HUES6 (cell line): ENCODE data around the gene SLC4A9.
"Not testable (repeated sequence)": the region's sequence is repeated elsewhere in the genome, so short reads cannot be mapped to it uniquely, and the experiment has no call there.

ENCODE experiments used
- H3K27ac ChIP-seq: 2 replicates; pipeline ENCODE4 v1.7.0; 2013; ENCODE audit warnings: low read depth, mild to moderate bottlenecking, low read length, inconsistent platforms
- H3K27me3 ChIP-seq: 2 replicates; pipeline ENCODE4 v1.6.1; 2013; ENCODE audit warnings: low read length; ENCODE audit not compliant: control insufficient read depth, insufficient read depth
- H3K36me3 ChIP-seq: 2 replicates; pipeline ENCODE4 v1.6.1; 2013; ENCODE audit warnings: low read length; ENCODE audit not compliant: control insufficient read depth, insufficient read depth
- H3K4me1 ChIP-seq: 2 replicates; pipeline ENCODE4 v1.6.1; 2013; ENCODE audit warnings: low read length; ENCODE audit not compliant: control insufficient read depth, insufficient read depth
- H3K4me3 ChIP-seq: 2 replicates; pipeline ENCODE4 v1.5.1; 2013; ENCODE audit warnings: low read depth, low read length
- H3K9ac ChIP-seq: one replicate; pipeline ENCODE4 v1.6.1; 2013; ENCODE audit warnings: mild to moderate bottlenecking, low read length
- H3K9me3 ChIP-seq: 2 replicates; pipeline ENCODE4 v1.6.1; 2013; ENCODE audit warnings: low read depth, low read length; ENCODE audit not compliant: control insufficient read depth, insufficient read depth

SLC4A9 gene

DNA sequence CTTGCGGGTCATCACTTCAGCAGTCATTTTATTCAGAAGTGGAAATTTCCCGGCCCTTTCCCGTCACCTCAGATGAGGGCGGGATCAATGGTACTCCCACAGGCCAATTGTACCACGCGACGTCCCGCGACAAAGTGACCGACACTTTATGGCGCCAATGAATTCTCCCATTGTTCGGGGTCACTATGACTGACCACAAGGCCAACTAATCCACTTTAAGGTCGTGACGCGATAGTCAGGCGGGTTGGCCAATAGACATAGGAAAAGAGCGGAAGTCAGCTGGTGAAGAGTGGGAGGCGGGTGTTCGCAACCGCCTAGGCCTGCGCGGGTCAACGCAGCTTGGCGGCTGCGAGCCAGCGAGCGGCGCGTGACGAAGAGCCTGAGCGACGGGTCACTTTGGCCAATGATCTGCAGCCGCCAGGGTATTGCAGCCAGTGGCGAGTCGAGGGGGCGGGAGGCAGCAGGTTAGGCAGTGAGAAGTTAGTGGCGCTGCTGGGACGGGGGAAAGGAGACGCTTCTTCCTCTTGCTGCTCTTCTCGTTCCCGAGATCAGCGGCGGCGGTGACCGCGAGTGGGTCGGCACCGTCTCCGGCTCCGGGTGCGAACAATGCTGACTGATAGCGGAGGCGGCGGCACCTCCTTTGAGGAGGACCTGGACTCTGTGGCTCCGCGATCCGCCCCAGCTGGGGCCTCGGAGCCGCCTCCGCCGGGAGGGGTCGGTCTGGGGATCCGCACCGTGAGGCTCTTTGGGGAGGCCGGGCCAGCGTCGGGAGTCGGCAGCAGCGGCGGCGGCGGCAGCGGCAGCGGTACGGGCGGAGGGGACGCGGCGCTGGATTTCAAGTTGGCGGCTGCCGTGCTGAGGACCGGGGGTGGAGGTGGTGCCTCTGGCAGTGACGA is 41.6 kb downstream of the SLC4A9 start, which contains the start of gene ANKHD1:
Gene ANKHD1 (plus strand): TSS at position 472 of the 896 bp plus-strand sequence. CDS start 135 bp downstream, at position 607.
- Histone ChIP-seq H3K4me3 (peak within 1 kb of the TSS; percentile 76), H3K27ac (peak within 1 kb of the TSS; percentile 70), H3K36me3 (no peaks in the 10 kb centered on the region), H3K9ac (peak within 1 kb of the TSS; percentile 90), H3K9me3 (no peaks in the 10 kb centered on the region), H3K27me3 (no peaks in the 10 kb centered on the region), H3K4me1 (peaks cover 11% of the 10 kb centered on the region)

GRCh38 chr5:140402258-140403074 is 42.5 kb downstream of the SLC4A9 start:
- Histone ChIP-seq H3K27ac (peak overlapping the region; percentile 70), H3K9me3 (no peaks in the 10 kb centered on the region), H3K9ac (peak overlapping the region; percentile 90), H3K27me3 (no peaks in the 10 kb centered on the region), H3K4me3 (peak overlapping the region; percentile 73), H3K36me3 (no peaks in the 10 kb centered on the region), H3K4me1 (peaks cover 11% of the 10 kb centered on the region)

DNA sequence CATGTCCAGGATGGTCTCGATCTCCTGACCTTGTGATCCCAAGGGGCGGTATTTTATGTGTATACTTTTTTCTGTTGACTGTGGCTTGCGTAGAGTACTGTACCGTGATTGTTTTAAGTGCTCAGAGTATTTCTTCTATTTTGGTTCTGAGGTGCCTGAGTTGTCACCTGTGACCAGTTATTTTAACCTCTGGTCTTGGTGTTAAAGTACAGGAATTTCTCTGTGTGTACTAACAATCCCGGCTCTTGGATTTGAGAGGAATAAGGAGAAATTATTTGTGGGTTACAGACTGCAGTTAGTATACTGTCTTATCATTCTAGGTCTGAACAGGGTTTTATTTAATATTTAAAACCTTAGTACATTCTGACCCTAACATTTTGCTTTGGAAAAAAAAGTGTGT is 43.6 kb downstream of the SLC4A9 start:
- H3K4me3 ChIP-seq = peak overlapping the region; percentile 73
- H3K36me3 ChIP-seq = no peaks in the 10 kb centered on the region
- no peaks in the 10 kb centered on the region for H3K9me3 ChIP-seq
- no peak overlapping the region for H3K27ac ChIP-seq
- no peaks in the 10 kb centered on the region for H3K27me3 ChIP-seq
- H3K4me1 ChIP-seq = peaks cover 11% of the 10 kb centered on the region
- H3K9ac ChIP-seq = no peak overlapping the region

- H3K27ac ChIP-seq = 0 out of 2 replicates have a peak overlapping the region, but pooled peaks have one; percentile 9
- H3K9me3 ChIP-seq = no peaks in the 10 kb centered on the region
- H3K9ac ChIP-seq = no peak overlapping the region
- no peaks in the 10 kb centered on the region for H3K27me3 ChIP-seq
- no peak overlapping the region for H3K4me3 ChIP-seq
- H3K4me1 ChIP-seq = peaks cover 9% of the 10 kb centered on the region
- H3K36me3 ChIP-seq = no peaks in the 10 kb centered on the region
These were observed 48.8 kb downstream of the SLC4A9 start for GRCh38 chr5:140408750-140409241.

DNA sequence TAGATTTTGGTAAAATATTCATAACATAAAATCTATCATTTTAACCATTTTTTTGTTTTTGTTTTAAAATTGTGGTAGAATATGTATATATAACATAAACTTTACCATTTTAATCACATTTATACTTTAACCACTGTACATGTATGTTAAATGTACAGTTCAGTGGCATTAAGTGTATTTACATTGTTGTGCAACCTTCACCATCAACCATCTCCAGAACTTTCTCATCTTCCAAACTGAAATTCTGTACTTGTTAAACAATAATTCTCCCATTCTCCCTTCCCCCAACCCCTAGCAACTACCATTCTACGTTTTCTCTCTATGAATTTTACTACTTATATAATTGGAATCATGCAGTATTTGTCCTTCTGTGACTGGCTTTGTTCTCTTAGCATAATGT is 53.2 kb downstream of the SLC4A9 start:
- H3K4me1 ChIP-seq = peaks cover 3% of the 10 kb centered on the region; the same call in 1 of the 2 replicates
- no peaks in the 10 kb centered on the region for H3K9me3 ChIP-seq
- no peak overlapping the region for H3K4me3 ChIP-seq
- no peaks in the 10 kb centered on the region for H3K36me3 ChIP-seq
- H3K27ac ChIP-seq = no peak overlapping the region
- no peak overlapping the region for H3K9ac ChIP-seq
- no peaks in the 10 kb centered on the region for H3K27me3 ChIP-seq

- Histone ChIP-seq H3K27ac (no peak overlapping the region), H3K9ac (no peak overlapping the region), H3K36me3 (0 out of 2 replicates have a peak, but pooled peaks cover 3% of the 10 kb centered on the region), H3K4me3 (no peak overlapping the region), H3K27me3 (no peaks in the 10 kb centered on the region), H3K9me3 (no peaks in the 10 kb centered on the region), H3K4me1 (no peaks in the 10 kb centered on the region)
These were observed 57.2 kb downstream of the SLC4A9 start for GRCh38 chr5:140417235-140417634.

DNA sequence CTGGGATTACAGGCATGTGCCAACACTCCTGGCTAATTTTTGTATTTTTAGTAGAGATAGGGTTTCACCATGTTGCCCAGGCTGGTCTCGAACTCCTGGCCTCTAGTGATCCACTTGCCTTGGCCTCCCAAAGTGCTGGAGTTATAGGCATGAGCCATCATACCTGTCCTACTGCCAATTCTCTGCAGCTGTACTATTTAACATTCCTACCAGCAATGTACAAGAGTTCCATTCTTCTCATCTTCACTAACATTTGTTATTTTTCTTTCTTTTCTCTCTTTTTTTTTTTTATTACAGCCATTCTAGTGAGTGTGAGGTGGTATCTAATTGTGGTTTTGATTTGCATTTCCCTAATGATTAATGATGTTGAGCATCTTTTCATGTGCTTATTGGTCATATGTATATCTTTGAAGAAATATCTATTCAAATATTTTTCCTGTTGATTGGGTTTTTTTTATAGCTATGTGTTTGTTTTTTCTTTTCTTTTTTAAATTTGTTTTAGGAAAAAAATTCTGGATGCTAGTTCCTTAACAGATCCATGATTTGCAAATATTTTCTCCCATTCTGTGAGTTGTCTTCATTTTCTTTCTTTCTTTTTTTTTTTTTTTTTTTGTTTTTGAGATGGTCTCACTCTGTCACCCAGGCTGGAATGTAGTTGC is 59.0 kb downstream of the SLC4A9 start:
- Histone ChIP-seq H3K9me3 (no peaks in the 10 kb centered on the region), H3K9ac (no peak overlapping the region), H3K36me3 (0 out of 2 replicates have a peak, but pooled peaks cover 3% of the 10 kb centered on the region)

DNA sequence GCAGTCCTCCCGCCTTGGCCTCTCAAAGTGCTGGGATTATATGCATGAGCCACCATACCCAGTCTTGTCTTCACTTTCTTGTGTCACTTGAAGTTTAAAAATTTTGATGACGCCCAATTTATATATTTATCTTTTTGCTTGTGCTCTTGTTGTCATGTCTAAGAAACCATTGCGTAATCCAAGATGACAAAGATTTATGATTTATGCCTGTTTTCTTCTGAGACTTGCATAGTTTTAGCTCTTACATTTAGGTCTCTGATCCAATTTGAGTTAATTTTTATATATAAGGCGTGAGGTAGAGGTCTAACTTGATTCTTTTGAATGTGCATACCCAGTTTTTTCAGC is 60.2 kb downstream of the SLC4A9 start:
- H3K4me1 ChIP-seq = no peaks in the 10 kb centered on the region
- H3K27ac ChIP-seq = no peak overlapping the region
- 0 out of 2 replicates have a peak, but pooled peaks cover 2% of the 10 kb centered on the region for H3K9me3 ChIP-seq
- 0 out of 2 replicates have a peak, but pooled peaks cover 3% of the 10 kb centered on the region for H3K36me3 ChIP-seq
- no peak overlapping the region for H3K4me3 ChIP-seq
- H3K27me3 ChIP-seq = no peaks in the 10 kb centered on the region
- H3K9ac ChIP-seq = no peak overlapping the region

More for the DNA sequence above, 59.0 kb downstream of the SLC4A9 start:
- no peak overlapping the region for H3K4me3 ChIP-seq
- H3K27ac ChIP-seq = no peak overlapping the region
- no peaks in the 10 kb centered on the region for H3K4me1 ChIP-seq
- no peaks in the 10 kb centered on the region for H3K27me3 ChIP-seq

GRCh38 chr5:140420665-140421361 is 60.8 kb downstream of the SLC4A9 start:
- H3K4me3 ChIP-seq = no peak overlapping the region
- no peak overlapping the region for H3K9ac ChIP-seq
- H3K27me3 ChIP-seq = no peaks in the 10 kb centered on the region
- H3K36me3 ChIP-seq = peaks cover 6% of the 10 kb centered on the region; the same call in 1 of the 2 replicates
- H3K4me1 ChIP-seq = no peaks in the 10 kb centered on the region
- H3K27ac ChIP-seq = no peak overlapping the region
- H3K9me3 ChIP-seq = 0 out of 2 replicates have a peak, but pooled peaks cover 7% of the 10 kb centered on the region

DNA sequence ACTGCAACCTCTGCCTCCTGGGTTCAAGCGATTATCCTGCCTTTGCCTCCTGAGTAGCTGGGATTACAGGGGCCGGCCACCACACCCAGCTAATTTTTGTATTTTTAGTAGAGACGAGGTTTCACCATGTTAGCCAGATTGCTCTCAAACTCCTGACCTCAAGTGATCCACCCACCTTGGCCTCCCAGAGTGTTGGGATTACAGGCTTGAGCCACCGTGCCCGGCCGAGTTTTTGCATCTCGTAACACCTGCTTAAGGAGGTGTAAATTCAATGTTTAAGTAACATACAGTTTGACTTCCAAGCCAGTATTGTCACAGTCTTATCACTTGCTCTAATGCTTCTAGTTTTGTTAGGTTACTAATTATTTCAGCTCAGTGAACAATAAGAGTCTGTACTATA is 61.4 kb downstream of the SLC4A9 start:
- peaks cover 11% of the 10 kb centered on the region; the same call in 1 of the 2 replicates for H3K9me3 ChIP-seq
- H3K27ac ChIP-seq, H3K36me3 ChIP-seq, H3K9ac ChIP-seq, H3K4me1 ChIP-seq, H3K4me3 ChIP-seq, H3K27me3 ChIP-seq: not testable (repeated sequence)
